ENCODE measurements around the gene TSPEAR.
"Not testable (repeated sequence)": the region's sequence is repeated elsewhere in the genome, so short reads cannot be mapped to it uniquely, and the experiment has no call there.

The TSPEAR gene

DNA sequence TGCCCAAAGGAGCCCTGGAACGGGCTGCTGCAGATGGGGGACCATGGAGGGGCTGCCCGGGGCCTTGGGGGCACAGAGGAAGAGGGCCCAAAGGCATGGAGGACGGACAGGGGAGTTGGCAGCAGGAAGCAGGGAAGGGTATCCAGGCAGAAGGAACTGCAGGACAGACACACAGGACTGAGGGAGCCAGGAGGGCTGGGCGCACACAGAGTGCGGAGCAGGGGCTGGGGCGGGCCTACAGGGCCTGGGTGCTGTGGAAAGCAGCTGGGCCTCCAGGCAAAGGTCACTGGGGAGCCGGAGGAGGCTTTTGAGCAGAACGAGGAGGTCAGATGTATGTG, 199.5 kb downstream of the TSPEAR start:
- no peak for DNase-seq

DNA sequence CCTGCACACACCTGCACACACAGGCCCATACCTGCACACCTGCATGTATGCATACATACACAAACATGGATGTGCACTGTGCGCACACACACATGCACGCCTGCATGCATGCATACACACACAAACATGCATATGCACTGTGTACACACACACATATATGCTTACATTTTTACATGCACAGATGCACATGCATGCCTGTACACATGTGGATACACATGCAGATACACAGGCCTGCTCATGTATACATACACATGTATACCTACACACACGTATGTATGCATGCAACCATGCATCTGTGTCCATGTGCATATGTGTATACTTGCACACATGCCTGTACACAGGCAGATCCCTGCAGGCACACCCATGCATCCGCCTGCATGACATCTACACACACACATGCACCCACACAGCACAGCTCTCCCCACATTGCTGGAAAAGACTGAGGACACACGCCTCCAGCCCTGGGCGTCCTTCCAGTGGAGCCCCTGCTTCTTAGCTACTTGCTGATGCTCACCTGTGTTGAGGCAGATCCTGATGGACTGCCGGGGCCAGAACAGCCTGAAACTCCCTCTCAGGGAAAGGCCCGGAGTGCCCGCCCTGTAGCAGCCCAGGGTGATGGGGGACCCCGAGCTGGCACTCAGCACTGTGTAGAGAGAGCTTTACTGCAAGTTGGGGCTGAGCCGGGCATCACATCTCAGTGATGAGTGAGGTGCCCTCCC, 200.0 kb downstream of the TSPEAR start:
- DNase-seq: no peak

DNA sequence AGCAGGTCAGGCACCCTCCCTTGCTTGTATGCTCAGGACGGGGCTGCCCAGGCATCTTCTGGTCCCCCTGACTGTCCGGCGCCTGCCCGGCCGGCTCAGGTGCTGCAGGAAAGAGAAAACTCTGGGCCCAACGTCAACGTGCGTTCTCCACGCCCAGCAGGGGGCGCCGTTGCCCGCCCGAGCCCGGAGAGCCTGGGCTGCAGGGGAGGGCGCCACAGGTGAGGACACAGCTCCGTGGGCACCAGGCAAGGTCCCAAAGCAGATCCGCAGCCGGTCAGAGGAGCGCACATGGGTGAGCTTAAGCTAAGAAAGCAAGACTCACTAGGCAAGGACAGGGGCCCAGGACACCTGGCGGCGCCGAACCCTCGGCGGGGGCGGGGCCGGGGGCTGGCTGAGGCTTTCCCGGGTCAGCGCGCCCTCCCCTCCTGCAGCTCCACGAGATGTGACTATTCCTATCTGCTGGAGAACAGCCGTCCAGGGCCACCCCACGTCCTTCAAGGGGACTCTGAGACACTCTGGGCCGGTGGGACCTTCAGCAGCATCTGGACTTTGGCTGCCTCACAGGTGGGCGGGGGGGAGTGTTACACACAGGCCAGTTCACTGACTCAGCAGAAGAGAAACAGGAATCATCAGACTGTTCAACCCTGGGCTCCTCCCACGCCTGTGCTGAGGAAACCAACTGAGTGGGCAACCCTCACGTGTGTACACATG, 200.7 kb downstream of the TSPEAR start:
- DNase-seq: peak; percentile 92

DNA sequence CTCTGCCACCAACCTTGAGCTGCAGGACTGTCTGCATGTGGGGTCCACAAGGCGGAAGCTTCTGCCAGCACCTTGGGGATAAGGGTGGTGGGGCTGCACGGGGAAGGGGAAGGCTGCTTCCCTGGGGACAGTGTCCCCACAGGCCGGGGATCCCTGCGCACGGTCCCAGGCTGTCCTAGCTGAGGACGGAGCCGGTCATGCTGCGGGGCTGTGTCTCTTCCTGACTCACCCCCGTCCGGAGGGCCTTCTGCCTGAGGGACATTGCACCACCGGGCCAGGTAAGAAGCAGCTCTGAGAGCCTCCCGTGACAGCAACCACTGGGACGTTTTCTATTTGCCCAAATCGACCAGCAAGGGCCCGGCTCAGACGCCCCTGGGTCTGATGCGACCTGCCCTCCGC, 201.3 kb downstream of the TSPEAR start:
- DNase-seq: no peak

DNA sequence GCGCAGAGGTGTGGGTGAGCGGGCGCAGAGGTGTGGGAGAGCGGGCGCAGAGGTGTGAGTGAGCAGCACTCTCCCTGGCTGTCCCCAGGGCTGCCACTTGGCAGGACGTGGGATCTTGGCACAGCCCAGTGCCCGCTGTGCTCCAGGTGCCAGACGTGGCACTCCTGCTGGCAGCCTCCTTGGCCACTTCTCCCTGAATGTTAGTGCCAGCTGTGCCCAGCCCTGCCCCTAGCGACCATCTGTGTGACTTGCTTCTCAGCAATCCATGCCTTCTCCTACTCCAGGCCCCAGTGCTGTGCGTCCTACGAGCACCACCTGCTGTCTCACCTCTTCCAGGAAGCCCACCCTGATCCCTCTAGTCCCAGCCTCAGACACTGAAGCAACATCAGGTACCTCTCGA, 201.8 kb downstream of the TSPEAR start:
- peak; percentile 91 for DNase-seq

DNA sequence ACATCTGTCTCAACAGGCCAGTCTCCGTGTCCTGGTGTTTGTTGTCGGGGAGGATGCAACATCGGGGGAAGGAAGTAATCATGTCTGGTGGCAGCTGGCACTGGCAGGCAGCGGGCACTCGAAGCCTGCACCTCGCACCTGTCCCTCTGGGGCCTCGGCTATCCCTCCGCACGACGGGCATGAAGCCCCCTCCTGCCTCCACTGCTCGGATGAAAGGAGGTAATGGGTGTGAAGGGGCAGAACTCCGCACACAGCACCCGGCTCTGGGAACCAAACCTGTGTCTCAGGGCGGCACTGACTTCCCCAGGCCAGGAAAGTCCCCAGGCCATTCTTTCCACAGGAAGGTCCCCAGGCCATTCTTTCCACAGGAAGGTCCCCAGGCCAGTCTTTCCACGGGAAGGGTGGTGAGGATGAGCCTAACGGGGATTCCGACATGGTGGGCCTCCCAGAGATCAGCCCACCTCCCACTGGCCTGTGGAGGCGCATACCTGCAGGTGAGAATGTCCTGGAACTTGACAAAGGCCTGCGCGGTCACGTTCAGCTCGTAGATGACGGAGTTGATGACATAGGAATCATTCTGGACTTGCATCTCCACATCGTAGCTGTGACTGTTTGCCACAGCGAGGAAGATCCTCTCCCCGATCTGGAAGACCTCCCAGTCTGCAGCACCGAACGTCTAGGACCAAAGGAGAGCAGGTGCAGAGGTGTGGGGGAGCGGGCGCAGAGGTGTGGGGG, 202.5 kb downstream of the TSPEAR start:
- no peak for DNase-seq

DNA sequence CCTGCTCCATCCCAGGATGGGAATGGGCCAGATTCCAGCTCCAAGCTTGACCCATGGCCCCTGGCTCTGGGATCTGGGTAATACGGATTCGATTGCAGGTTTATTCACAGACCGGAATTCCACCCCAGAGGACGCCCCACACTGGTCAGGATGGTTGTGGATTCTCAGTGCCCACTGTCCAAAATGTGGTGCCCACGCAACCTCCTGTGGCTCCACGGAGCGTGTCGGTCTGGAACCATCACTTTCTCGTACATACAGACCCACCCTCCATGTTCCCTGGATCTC, 203.0 kb downstream of the TSPEAR start:
- DNase-seq: no peak

DNA sequence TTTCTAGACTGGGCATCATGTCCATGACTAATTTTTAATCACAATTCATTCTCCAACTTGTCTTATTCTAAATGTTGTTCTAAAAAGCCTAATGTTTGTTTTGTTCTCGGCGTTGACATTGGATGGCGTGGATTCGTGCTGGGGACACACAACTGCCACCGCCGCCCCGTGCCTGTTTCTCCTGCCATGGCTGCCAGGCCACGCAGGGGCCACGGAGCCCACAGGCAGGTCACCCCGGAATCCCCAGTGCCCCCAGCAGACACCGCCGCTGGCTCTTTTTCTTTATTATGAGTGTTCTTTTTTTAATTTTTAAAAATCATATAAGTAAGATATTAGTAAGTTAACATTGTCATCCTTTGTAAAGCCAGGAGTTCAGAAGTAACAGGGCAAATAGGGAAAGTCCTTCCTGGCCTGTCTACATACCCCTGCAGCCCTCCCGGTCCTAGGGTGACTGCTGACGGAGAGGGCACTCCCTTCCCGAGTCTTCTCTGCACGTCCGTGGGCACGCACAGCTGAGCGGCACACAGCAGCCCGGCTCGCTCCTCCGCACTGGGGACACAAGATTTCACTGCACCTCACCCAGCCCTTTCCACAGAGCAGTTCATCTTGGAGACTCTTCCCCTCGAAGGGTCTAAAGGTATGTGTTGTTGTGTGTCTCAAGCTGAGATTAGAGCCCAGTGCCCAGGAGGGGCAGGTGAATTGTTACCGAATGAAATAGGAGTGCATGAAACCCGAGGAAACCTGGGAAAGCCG, 203.5 kb downstream of the TSPEAR start:
- no peak for DNase-seq

DNA sequence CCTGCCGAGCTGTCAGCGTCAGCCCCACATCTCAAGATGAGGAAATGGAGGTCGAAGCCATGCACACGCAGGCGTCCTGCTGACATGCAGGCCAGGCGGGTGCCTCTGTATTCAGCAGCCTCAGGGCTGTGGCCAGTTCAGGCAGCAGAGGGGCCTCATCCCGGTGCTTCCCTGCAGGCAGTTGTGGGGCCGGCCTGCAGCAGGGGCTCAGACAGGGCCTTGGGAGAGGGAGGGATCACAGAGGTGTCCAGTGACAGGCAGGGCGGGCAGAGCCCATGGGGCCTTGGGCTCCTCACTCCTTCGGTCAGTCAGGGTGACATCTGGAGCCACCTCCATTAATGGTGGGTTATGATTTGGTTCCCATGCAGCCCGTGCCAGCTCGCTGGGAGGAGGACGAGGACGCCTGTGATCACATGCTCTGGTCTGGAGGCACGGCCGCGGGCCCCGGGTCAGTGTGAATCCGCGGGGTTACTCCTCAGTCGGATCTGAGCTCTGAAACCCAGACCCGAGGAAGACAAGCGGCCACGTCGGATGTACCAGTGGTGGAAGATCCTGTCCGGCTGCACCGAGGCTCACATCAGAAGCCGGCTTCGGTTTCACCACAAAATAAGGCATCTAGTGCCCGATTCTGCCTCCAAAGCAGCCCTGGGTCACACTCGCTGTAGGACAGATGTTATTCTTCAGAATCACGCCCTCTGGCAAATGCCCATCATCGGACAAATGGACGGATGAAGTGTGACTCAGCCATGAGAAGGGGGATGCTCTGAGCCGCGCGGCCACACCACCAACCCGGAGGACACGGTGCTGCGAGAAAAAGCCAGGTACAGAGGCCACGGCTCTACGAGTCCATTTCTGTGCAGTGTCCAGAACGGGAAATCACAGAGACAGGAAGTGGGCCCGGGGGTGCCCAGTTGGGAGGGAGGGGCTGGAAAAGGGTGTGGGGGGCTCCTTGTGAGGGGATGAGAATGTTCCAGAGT, 204.8 kb downstream of the TSPEAR start:
- no peak for DNase-seq

DNA sequence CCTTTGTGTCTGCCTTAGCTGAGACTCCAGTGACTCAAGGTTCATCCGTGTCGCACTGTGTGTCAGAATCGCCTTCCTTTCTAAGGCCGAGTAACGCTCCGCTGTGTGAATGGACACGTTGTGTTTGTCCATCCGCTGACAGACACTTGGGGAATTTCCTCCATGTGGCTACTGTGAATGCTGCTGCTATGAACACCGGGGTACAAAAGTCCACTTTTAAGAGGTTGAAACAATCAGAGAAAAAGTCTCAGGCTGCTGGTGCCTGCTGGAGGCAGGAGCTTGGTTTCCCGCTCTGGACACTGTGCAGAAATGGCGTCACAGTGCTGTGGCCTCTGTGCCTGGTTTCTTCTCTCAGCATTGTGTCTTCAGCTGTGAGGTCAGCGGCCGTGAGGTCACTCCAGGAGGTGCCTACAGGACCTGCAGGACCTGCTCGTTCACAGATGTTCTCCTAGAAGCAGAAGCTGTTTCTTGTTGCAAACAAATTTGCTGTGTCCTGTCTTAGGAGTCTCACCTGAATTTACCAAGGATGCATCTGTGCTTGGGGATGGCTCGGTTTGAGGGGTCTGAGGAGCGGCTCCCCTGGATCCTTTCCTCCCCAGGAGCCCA, 205.6 kb downstream of the TSPEAR start:
- no peak for DNase-seq

DNA sequence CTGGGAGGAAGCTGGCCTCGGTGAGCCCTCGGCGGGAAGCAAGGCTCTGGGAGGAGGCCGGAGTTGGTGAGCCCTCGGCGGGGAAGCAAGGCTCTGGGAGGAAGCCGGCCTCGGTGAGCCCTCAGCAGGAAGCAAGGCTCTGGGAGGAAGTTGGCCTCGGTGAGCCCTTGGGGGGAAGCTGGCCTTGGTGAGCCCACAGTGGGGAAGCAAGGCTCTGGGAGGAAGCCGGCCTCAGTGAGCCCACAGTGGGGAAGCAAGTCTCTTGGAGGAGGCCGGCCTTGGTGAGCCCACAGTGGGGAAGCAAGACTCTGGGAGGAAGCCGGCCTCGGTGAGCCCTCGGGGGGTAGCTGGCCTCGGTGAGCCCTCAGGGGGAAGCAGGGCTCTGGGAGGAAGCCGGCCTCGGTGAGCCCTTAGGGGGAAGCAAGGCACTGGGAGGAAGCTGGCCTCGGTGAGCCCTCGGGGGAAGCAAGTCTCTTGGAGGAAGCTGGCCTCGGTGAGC, 207.4 kb downstream of the TSPEAR start:
- DNase-seq: no peak

DNA sequence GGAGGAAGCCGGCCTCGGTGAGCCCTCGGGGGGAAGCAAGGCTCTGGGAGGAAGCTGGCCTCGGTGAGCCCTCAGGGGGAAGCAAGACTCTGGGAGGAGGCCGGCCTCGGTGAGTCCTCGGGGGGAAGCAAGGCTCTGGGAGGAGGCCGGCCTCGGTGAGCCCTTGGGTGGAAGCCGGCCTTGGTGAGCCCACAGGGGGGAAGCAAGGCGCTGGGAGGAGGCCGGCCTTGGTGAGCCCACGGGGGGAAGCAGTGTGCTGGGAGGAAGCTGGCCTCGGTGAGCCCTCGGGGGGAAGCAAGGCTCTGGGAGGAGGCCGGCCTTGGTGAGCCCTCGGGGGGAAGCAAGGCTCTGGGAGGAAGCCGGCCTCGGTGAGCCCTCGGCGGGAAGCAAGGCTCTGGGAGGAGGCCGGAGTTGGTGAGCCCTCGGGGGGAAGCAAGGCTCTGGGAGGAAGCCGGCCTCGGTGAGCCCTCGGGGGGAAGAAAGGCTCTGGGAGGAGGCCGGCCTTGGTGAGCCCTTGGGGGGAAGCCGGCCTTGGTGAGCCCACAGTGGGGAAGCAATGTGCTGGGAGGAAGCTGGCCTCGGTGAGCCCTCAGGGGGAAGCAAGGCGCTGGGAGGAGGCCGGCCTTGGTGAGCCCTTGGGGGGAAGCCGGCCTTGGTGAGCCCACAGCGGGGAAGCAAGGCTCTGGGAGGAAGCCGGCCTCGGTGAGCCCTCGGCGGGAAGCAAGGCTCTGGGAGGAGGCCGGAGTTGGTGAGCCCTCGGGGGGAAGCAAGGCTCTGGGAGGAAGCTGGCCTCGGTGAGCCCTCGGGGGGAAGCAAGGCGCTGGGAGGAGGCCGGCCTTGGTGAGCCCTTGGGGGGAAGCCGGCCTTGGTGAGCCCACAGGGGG, 208.1 kb downstream of the TSPEAR start:
- DNase-seq: not testable (repeated sequence)

DNA sequence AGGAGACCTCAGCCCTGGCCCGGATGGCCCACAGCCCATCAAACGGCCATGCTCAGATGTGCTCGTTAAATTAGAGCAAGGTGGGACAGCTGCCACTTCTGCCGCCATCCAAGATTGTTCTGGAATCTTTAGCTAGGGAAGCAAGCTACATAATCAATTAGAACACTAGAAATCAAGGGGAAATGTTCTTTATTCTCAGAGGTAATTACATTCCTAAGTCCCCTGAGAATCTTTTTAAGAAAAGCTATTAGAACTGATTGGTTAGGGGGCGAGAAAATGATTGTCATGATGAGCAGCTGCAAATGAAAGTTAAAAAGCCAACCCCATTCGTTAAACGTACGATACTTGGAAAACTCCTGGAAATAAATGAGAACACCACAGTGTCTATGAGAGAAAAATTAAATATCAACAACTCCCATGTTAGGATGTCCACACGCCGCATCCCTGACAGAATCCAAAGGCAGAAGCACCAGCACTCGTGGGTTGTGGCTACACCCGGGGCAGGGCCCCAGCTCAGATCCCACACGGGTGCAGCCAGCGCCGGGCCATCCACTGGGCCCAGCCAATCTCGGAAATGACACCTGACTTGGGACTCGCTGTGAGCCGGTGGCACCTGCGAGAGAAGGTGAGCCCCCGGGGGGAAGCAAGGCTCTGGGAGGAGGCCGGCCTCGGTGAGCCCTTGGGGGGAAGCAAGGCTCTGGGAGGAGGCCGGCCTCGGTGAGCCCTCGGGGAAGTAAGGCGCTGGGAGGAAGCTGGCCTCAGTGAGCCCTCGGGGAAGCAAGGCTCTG, 209.0 kb downstream of the TSPEAR start:
- DNase-seq: no peak

DNA sequence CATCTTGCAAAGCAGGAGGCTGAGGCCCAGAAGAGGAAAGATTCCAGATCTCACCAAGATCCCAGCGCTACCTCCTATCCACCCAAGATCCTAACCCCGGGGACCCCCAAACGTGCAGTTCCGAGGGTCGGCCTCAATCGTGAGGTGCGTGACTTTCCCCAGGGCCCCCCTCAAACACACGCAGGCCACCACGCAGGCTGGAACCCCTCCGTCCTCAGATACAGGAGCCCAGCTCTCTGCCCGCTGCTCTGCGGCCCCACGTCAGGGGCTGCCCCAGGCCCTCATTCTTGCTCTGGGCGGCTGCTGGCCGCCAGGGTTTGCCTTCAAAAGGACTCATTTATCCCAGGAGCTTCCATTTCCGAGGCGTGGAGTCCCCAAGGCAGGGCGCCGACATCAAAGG, 211.3 kb downstream of the TSPEAR start:
- DNase-seq: no peak

DNA sequence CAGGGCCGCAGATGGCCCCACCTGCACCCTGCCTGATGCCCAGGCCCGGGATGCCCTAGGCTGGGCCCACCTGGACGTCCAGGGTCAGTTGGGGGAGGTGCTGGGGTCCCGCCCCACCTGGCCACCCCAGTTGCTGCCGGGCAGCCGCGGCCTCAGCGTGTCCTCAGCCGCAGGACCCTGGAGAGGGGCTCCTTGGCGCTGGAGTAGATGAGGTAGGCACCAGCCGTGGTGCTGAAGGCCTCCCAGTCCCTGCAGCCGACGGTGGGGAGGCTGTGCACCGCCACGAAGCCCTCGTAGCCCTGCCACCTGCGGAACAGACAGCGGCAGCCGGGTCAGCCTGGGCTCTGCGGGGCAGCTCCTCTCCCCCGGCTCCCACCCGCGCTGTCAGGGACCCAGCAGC, 211.7 kb downstream of the TSPEAR start:
- no peak for DNase-seq

DNA sequence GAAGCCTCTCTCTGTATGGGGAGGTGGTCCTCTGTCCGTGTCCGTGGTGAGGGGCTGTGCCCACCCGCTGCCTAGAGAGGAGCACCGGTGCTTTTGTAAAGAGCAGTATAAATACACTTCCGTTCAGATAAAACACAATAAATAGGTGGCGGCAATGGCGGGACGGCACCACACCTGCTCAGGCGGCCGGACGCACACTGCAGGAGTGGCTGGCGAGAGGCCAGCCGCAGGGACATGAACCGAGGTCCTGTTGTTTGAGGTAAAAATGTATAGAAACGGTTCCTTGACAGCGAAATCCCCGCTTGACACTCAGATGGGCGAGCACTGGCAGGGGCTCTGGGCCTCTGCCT, 212.2 kb downstream of the TSPEAR start:
- peak; percentile 86 for DNase-seq

DNA sequence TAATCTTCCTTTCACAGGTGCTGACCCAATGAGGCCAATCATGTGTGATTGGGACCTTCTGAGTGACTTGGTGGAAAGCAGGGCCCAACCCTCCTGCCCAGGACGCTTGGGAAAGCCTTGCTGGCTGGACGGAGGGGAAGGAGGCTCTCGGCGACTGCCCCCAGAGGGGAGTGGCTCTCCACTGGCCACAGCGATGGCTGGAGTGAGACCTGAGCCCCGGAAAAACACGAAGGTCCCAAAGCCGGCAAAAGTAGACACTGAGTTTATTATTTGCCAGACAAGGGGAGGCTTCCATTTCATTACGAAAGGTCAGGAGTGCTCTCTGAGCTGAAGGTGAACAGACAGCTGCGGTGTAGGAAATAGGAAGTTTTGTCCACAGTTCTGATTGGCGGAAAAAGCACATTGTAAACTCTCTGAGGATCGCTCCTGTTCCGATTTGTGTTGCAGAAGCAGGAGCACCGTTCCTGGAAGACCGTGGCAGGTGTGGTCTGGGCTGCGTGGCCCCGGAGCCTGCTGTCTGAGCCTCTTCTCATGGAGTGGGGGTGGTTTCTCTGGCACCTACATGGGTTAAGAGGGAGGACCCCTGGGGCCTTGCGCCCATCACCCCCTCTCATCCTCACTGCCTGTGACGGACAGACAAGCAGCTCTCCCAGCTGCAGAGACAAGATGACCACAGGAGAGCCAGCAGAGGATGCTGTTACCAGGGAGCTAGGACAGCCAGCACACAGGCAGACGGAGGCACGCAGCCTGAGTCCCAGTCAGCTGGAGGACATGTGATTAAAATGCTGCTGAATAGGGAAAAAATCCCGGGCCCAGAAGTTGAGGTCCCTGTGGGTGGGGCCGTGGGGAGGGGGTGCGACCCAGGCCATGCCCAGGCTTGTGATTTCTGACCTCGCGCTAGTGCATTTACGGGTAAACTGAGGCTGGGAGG, 212.8 kb downstream of the TSPEAR start:
- peak; percentile 52 for DNase-seq

DNA sequence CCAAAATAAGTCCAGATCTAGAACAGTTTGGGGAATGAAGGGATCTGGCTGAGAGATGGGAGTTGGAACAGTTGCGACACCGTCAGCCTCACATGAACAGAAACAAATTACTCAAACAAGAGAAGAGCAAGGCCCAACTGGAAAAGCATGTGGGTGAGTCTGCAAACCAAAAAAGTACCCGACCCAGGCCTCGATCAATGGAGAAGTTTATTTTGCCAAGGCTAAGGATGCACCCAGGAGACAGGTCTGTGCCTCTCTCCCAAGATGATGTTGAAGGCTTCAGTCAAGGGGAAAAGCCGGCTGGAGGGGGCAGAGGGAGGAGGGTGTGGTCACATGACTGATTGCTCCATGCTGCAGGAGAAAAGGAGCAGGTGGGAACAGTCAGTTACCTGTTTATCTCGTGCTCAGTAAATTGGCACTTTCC, 213.7 kb downstream of the TSPEAR start:
- no peak for DNase-seq
